NK-92 (cell line): ENCODE measurements around the gene NELL2.

ENCODE experiments used
- DNase-seq: peaks from one replicate; lab custom pipeline; 2025; ENCODE audit not compliant: unreplicated experiment; lab: John Stamatoyannopoulos, UW

The NELL2 gene

DNA sequence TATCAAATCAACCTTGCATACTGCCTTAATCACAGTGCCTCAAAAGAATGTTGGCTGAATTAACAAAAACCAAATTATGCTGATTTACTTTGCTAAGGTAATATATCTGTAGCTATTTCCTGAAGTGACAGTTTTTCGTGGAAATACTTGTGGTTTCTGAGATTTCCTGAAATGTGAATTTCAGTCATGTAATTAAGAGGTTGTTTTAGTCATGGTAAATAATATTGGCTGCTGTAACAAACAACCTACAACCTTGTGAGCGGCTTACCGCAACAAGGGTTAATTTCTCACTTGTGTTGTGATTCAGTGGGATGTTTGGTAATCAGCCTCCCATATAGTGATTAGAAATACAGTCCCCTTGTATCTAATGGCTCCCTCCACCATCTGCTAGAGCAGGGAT, 387.9 kb downstream of the NELL2 start:
- DNase-seq, result no peak

DNA sequence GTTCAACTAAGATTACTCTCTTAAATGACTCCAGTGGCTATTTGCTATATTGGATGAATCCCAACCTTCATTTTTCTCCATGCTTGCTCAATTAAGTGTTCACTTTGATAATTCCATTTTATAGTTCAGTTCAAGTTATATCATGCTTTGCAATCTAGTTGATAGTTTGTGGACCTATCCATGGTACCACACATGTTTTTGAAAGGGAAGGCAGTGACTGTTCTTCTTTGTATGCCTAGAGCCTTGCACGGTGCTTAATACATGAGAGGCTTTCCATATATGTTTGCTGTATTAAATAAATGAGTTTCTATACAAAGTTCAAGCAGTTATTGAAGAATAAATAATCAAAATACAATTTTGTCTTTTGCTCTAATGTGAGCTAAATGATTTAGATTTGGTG, 391.3 kb downstream of the NELL2 start:
- no peak for DNase-seq

DNA sequence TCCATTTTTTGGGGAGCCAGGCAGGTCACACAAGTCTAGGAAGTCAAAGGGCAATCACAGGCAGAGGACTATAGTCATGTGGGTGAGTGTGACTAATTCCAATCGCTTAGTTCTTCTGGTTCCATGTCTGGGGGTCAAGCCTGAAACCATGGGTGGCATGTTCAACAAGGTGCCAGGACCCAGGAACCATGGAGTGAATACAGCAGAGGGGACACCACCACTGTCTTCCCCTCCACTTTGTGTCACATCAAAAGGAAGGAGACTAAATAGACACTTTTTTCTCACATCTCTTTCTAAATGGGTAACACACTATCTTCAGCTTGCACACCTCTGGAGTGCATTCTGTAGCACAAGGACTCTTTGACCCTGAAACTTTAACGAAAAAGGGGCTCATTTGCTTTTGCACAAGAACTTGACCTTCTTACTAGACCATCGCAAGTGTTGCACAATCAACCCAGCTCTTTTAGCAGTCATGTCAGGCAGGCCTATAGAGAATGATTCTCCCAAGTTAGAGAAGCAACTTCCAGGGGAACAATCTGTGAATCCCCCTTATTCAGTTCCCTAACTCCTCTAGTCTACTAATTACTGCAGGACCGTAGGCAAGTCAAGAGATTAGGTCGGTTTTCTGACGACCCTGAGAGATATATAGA, 398.7 kb downstream of the NELL2 start:
- no peak for DNase-seq

DNA sequence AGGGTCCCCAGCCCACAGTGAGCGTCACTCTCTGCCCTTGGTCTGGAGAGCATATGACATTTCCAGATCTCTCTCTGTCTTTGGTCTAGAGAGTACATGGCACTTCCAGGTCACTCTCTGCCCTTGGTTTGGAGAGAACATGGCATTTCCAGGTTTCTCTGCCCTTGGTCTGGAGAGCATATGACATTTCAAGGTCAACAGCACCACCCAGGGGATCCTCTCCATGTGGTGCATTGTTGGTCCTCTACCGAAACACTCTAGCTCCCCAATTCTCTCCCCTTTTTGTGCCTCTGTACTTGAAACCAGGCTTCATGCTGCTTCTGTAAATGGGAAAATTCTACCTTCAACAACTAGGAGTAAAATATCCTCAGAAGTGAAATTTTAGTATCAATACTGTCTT, 399.4 kb downstream of the NELL2 start:
- no peak for DNase-seq

DNA sequence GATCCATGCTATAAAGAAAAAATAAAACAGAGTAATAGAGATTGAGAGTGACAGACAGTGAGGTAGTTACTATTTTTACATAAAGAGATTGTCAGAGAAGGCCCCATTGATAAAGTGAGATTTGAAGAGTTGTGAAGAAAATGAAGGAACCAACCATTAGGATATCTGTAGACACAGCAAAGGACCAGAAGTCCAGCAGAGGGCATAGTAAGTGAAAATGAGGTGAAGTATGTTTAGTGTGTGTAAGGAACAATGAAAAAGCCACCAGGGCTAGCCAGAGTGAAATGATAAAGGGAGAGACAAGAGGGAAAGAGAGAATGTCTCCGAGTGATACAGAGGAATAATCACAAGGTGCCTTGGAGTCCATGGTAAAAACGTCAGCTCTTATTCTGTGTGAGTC, 411.0 kb downstream of the NELL2 start:
- no peak for DNase-seq

DNA sequence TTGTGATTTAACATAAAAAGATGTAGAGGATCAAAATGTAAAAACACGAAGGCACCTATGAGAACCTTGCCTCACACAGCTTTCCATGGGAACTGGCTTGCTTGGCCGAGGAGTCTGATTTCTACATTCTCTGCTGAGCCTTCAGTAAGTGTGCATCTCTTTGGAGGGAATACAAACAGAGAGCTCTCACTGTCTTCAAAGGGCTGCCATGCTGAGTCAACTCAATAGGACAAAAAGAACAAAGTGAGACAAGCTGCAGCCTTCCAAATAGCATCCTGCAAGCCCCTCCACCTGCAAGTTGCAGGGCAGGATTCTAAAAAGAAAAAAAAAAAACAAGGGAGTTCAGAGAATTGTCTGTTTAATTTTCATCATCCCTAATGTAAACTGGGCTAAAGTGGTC, 411.9 kb downstream of the NELL2 start:
- DNase-seq, result no peak

DNA sequence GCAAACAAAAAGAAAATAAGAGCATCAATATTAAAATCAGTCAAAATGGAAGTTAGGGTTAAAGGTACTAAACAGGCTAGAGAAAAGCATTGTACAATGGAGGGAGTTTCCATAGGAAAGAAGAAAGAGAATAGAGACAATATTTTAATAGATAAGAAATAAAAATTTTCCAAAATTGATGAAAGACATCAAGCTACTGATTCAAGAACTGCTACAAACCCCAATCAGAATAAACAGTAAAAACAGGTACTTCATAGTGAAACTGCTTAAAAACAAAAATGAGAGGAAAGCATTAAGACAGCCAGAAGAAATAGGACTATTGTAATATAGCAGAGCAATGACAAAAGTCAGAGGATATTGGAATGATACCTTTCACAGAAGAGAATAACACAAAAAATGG, 413.4 kb downstream of the NELL2 start:
- no peak for DNase-seq

DNA sequence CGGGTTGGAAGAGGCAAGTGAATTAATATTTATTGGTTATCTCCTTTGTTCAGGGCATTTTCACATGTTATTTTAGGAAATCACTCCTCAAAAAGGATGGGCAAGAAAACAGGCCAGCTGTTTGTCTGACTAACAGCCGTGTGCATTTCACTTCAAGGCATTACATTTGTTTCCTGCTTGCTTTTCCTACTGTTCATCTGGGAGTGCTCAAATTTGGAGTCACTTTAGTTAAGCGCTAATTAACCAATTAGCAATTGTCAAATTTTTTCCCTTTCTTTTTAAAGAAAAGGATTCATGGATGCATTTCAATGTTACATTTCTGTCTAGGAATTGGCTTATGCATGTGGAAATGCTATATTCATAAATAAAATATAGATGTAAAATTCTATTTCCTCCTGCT, 415.9 kb downstream of the NELL2 start:
- no peak for DNase-seq

DNA sequence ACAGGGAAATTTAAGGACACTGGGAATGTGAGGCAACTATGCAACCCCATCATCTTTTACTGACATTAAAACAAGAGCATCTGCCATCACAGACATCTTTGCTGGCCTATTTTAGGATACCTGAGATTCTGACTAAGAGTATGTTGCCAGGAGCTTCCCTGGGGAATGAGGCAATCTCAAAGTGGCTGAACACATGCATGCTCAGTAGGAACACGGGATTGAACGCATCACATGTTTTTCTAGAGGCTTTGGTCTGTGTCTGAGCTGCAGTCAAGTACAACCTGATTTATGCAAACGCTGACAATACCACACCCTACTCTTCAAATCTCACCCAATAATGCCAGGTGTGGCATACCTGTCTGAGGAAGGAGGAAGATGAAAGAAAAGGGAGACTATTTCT, 416.5 kb downstream of the NELL2 start:
- no peak for DNase-seq
